Epithelial cell of proximal tubule (primary cell): ENCODE results near the gene MTSS2. TPM values are rescaled to one million over a fixed set of nuclear protein-coding genes. Genes with fewer than 3 reads are reported as not detected.

Experiments
- DNase-seq: peaks from one replicate; pipeline ENCODE4 v3.0.0-alpha.2; 2011; ENCODE audit warnings: low read depth
- H3K4me3 ChIP-seq: 2 replicates; pipeline ENCODE4 v1.5.1; 2011; ENCODE audit warnings: low read depth, mild to moderate bottlenecking, low read length
- CTCF ChIP-seq: conservative IDR thresholded peaks from 2 replicates; pipeline ENCODE4 v1.5.1; 2012; ENCODE audit warnings: low read depth, mild to moderate bottlenecking, low read length
- total RNA-seq: library from RNA; depleted of rRNA; stranded (reverse); fragments of >200 nt; gene quantifications from 2 replicates; pipeline ENCODE4 v1.2.3, GENCODE V29; 2015

The MTSS2 gene
- total RNA-seq, 1 donor from 2014 or later = 12.6 TPM

- H3K4me3 ChIP-seq = peak overlapping the region; percentile 40
- no peak for DNase-seq
- no peak for TF ChIP-seq CTCF
Measured at GRCh38 chr16:70686376-70687101, 686 bp upstream of the MTSS2 start.

GRCh38 chr16:70685061-70685937 lies 554 bp downstream of the MTSS2 start:
- DNase-seq = no peak
- no peak for TF ChIP-seq CTCF

GRCh38 chr16:70684146-70685060 lies 1.4 kb downstream of the MTSS2 start:
- DNase-seq = no peak
- no peak for TF ChIP-seq CTCF

More at GRCh38 chr16:70685061-70685937, 554 bp downstream of the MTSS2 start:
- H3K4me3 ChIP-seq = peak overlapping the region; percentile 84

GRCh38 chr16:70683146-70683944 lies 2.5 kb downstream of the MTSS2 start:
- no peak overlapping the region for H3K4me3 ChIP-seq
- TF ChIP-seq CTCF = no peak
- DNase-seq = no peak

More at GRCh38 chr16:70684146-70685060, 1.4 kb downstream of the MTSS2 start:
- peak overlapping the region; percentile 84 for H3K4me3 ChIP-seq

- DNase-seq = no peak
- peak; percentile 12 for TF ChIP-seq CTCF
- no peak overlapping the region for H3K4me3 ChIP-seq
Measured at GRCh38 chr16:70682239-70683145, 3.4 kb downstream of the MTSS2 start.
